Measurements from ENCODE around the gene FIGLA. TPM values are rescaled to one million over a fixed set of nuclear protein-coding genes. Genes with fewer than 3 reads are reported as not detected.

The FIGLA gene
- total RNA-seq, 1 experiment from 2014 or later: not detected

DNA sequence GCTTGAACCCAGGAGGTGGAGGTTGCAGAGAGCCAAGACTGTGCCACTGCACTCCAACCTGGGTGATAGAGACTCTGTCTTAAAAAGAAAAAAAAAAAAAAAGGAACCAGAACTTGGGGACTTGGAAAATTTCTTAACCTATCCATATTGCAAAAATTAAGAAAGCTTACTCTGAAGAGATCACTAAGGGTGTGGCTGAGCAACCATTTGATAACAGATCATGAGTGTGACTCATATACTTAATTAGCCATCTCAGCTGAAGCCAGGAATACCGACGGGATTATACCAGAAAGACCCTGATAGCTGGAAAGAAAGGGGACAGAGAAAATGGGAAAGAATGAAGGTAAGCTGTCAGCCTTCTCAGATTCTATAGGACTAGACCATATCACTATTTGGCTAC lies 15.3 kb downstream of the FIGLA start:
- no peak overlapping the region for H3K27ac Mint-ChIP-seq
- no peaks in the 10 kb centered on the region for H4K20me1 ChIP-seq (ENCODE audit: control insufficient read depth, insufficient read depth, insufficient read length)
- peaks cover 14 to 20% of the 10 kb centered on the region in 2 experiments for H3K4me1 Mint-ChIP-seq
- H3K9me3 ChIP-seq (ENCODE audit: control insufficient read depth, low read depth, low read length): no peaks in the 10 kb centered on the region
- H3K4ac ChIP-seq (ENCODE audit: low read depth, low read length): no peak overlapping the region
- no peak overlapping the region for H4K91ac ChIP-seq (ENCODE audit: insufficient read length, low read depth, low read length)
- no peak overlapping the region for H4K5ac ChIP-seq (ENCODE audit: insufficient read length, low read depth, low read length)
- no peaks in the 10 kb centered on the region for H3K23me2 ChIP-seq (ENCODE audit: insufficient read length, low read depth, low read length, poor library complexity, severe bottlenecking)
- H2BK12ac ChIP-seq (ENCODE audit: insufficient read length, low read depth, low read length): no peak overlapping the region
- H3K56ac ChIP-seq (ENCODE audit: insufficient read length, low read depth, low read length): no peak overlapping the region
- no peak overlapping the region for H2BK120ac ChIP-seq (ENCODE audit: low read depth, low read length, poor library complexity, severe bottlenecking)
- H3K9me3 Mint-ChIP-seq: no peaks in the 10 kb centered on the region
- peaks cover 26% of the 10 kb centered on the region for H3K27me3 Mint-ChIP-seq (ENCODE audit: low read depth)
- no peak overlapping the region for H3K9ac ChIP-seq (ENCODE audit: extremely low read depth, insufficient read length, low read length)
- WGBS (ENCODE audit: extremely low coverage, insufficient read length, low lambda C conversion rate): no CpG with 5 or more reads among the region's 2 CpGs
- no peaks in the 10 kb centered on the region for H3K79me1 ChIP-seq (ENCODE audit: insufficient read depth, low read depth, low read length, poor library complexity, severe bottlenecking)
- no peak overlapping the region for H2AFZ ChIP-seq (ENCODE audit: low read length)
- H3K4me2 ChIP-seq (ENCODE audit: insufficient read depth, insufficient read length, low read length): no peak overlapping the region
- no peak overlapping the region for H3K27ac ChIP-seq (ENCODE audit: insufficient read length, low read depth, low read length)
- no peak overlapping the region for H2AK5ac ChIP-seq (ENCODE audit: insufficient read length, low read length)
- no peaks in the 10 kb centered on the region for H3K36me3 Mint-ChIP-seq (ENCODE audit: insufficient read depth in 1 of 3, low read depth in 3 of 3)
- H3K27me3 ChIP-seq (ENCODE audit: insufficient read depth, low read length): no peaks in the 10 kb centered on the region
- no peak overlapping the region for H4K8ac ChIP-seq (replicated peaks; ENCODE audit: insufficient read length, low read depth, low read length)
- no peak overlapping the region for H2BK20ac ChIP-seq (ENCODE audit: low read depth, low read length, poor library complexity, severe bottlenecking)
- H3K18ac ChIP-seq (ENCODE audit: insufficient read length, low read depth, low read length): no peak overlapping the region
- no peak overlapping the region for H3K14ac ChIP-seq (ENCODE audit: insufficient read depth, low read length)
- no peak overlapping the region for H3T11ph ChIP-seq (ENCODE audit: low read length)
- no peak for DNase-seq
- no peak overlapping the region for H2BK15ac ChIP-seq (ENCODE audit: low read depth, low read length)
- peaks cover 6% of the 10 kb centered on the region; the same call in 1 of the 2 replicates for H3K4me1 ChIP-seq (ENCODE audit: insufficient read depth, low read length)
- H3K23ac ChIP-seq (ENCODE audit: insufficient read length, low read depth, low read length): no peak overlapping the region
- no peak overlapping the region for H3K4me3 Mint-ChIP-seq
- H2BK5ac ChIP-seq (ENCODE audit: insufficient read length, low read length): no peak overlapping the region
- H3K79me2 ChIP-seq (ENCODE audit: insufficient read depth, low read length): no peaks in the 10 kb centered on the region
- TF ChIP-seq, protein P1, sequence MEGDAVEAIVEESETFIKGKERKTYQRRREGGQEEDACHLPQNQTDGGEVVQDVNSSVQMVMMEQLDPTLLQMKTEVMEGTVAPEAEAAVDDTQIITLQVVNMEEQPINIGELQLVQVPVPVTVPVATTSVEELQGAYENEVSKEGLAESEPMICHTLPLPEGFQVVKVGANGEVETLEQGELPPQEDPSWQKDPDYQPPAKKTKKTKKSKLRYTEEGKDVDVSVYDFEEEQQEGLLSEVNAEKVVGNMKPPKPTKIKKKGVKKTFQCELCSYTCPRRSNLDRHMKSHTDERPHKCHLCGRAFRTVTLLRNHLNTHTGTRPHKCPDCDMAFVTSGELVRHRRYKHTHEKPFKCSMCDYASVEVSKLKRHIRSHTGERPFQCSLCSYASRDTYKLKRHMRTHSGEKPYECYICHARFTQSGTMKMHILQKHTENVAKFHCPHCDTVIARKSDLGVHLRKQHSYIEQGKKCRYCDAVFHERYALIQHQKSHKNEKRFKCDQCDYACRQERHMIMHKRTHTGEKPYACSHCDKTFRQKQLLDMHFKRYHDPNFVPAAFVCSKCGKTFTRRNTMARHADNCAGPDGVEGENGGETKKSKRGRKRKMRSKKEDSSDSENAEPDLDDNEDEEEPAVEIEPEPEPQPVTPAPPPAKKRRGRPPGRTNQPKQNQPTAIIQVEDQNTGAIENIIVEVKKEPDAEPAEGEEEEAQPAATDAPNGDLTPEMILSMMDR (conservative IDR thresholded peaks at IDR 0.05): no peak

All from H9 (cell line).